ENCODE measurements around the gene REN. TPM values are rescaled to one million over a fixed set of nuclear protein-coding genes. Genes with fewer than 3 reads are reported as not detected.

The REN gene
- total and polyA plus RNA-seq, 2 of the 8 experiments (the other 6 are each of a cell fraction or from before 2014, with no cell fraction given): 0.05 TPM; not detected in 1

GRCh38 chr1:204128964-204129896 is 36.9 kb downstream of the REN start:
- Histone ChIP-seq H3K56ac (replicated peaks; ENCODE audit: insufficient read length, low read depth, low read length) (no peak overlapping the region), H2BK120ac (replicated peaks; ENCODE audit: low read depth, low read length) (no peak overlapping the region), H2BK15ac (ENCODE audit: low read length) (no peak overlapping the region), H3K27me3 (replicated peaks in 1 of 4; ENCODE audit: control insufficient read depth in 3 of 4, extremely low read depth in 1 of 4, insufficient read depth in 3 of 4, low read length in 3 of 4) (no peaks in the 10 kb centered on the region; a peak in 1 of 7 replicates), H3K36me3 (ENCODE audit: control insufficient read depth in 2 of 4, insufficient read depth in 4 of 4, low read length in 3 of 4) (peaks cover 3 to 22% (median 20%) of the 10 kb centered on the region in 4 experiments; a peak in 7 of 8 replicates), H4K5ac (ENCODE audit: insufficient read length, low read depth, low read length) (peak overlapping the region; percentile 73), H2BK20ac (ENCODE audit: low read length) (no peak overlapping the region), H3K9me3 (ENCODE audit: insufficient read depth in 2 of 2, low read depth in 1 of 2, low read length in 1 of 2) (no peaks in the 10 kb centered on the region), H3K4me2 (ENCODE audit: insufficient read depth in 1 of 2, low read depth in 2 of 2, low read length in 2 of 2) (peak overlapping the region; percentile 0 to 65; a peak in 3 of 4 replicates), H3K9ac (replicated peaks in 1 of 4; ENCODE audit: extremely low read depth in 1 of 4, low read depth in 3 of 4, low read length in 3 of 4) (0 out of 7 replicates have a peak overlapping the region, but pooled peaks of 2 of the 4 experiments have one; percentile 2 to 4), H4K91ac (replicated peaks; ENCODE audit: insufficient read length, low read length) (peak overlapping the region; percentile 18), H3K14ac (ENCODE audit: insufficient read length) (no peak overlapping the region), H3K79me2 (ENCODE audit: control insufficient read depth in 1 of 2, insufficient read depth in 2 of 2, low read length in 2 of 2) (0 out of 4 replicates have a peak, but pooled peaks cover 0 to 2% of the 10 kb centered on the region in 2 experiments), H3K4me1 (replicated peaks in 1 of 4; ENCODE audit: control insufficient read depth in 3 of 4, insufficient read depth in 4 of 4, low read length in 3 of 4) (peaks cover 4 to 24% (median 7%) of the 10 kb centered on the region in 4 experiments), H2BK5ac (ENCODE audit: low read depth, low read length) (peak overlapping the region; percentile 76; the same call in 1 of the 2 replicates), H4K20me1 (replicated peaks in 1 of 2; ENCODE audit: control insufficient read depth in 1 of 2, insufficient read depth in 2 of 2, low read length in 2 of 2) (peaks cover 2 to 10% of the 10 kb centered on the region in 2 experiments), H3K79me1 (ENCODE audit: low read depth, low read length) (no peaks in the 10 kb centered on the region), H3K27ac (ENCODE audit: low read depth, low read length) (peak overlapping the region; percentile 53; the same call in 1 of the 2 replicates), H3K4ac (replicated peaks; ENCODE audit: insufficient read length, low read depth, low read length) (peak overlapping the region; percentile 87), H3K4me3 (ENCODE audit: extremely low read depth in 1 of 4, insufficient read depth in 2 of 4, low read depth in 3 of 4, low read length in 4 of 4) (peak overlapping the region in 2 of 4 experiments; percentile 19 to 47; a peak in 3 of 8 replicates), H3K18ac (ENCODE audit: extremely low read depth, low read length) (no peak overlapping the region; the same call in 1 of the 2 replicates), H2AK5ac (ENCODE audit: low read depth, low read length) (no peak overlapping the region), H2AFZ (ENCODE audit: low read length) (no peak overlapping the region), H3K23me2 (ENCODE audit: low read depth, low read length) (no peaks in the 10 kb centered on the region), H2BK12ac (ENCODE audit: low read depth, low read length) (no peak overlapping the region; the same call in 1 of the 2 replicates), H4K8ac (ENCODE audit: extremely low read depth, insufficient read depth, low read length) (peak overlapping the region; percentile 71; the same call in 1 of the 2 replicates), H3K23ac (ENCODE audit: insufficient read length) (no peak overlapping the region)
- WGBS, 2 experiments (ENCODE audit: extremely low coverage in 1 of 2, insufficient coverage in 1 of 2, insufficient read length in 1 of 2, insufficient replicate concordance in 2 of 2, low coverage in 1 of 2, low lambda C conversion rate in 2 of 2, missing lambda C conversion rate in 1 of 2): 55% methylated on average over 22 of the region's 29 CpGs; no CpG with 5 or more reads in 1 of the 2 experiments
- FAIRE-seq: no peak
- CTCF ChIA-PET (ENCODE audit: partially characterized antibody): interaction anchor here (0.6 to 11.3 kb wide), 52 partner anchors 9 to 392 kb away, joined by 3 to 261 read pairs (median 5); partner anchors contain the start of genes ETNK2 and SOX13
- DNase-seq (ENCODE audit: low read depth in 1 of 2, low spot score in 2 of 2): peak; percentile 56 to 94
- POLR2A ChIA-PET (ENCODE audit: partially characterized antibody): interaction anchor here (0.5 to 13.3 kb wide), 22 partner anchors 8 to 324 kb away, joined by 3 to 174 read pairs (median 5); partner anchors contain the start of genes ETNK2, SNRPE and SOX13
- TF ChIP-seq EZH2 (IDR thresholded peaks at IDR 0.05; ENCODE audit: low read depth, low read length, severe bottlenecking) (no peak), CREB1 (IDR thresholded peaks at IDR 0.05) (no peak; the same call in 1 of the 2 replicates), TAF7 (optimal IDR thresholded peaks at IDR 0.05; ENCODE audit: borderline replicate concordance, low read depth, low read length) (no peak), CTBP2 (IDR thresholded peaks at IDR 0.05; ENCODE audit: borderline replicate concordance, insufficient read depth, insufficient read length, low read length) (no peak), TEAD4 (IDR thresholded peaks at IDR 0.05; ENCODE audit: low read depth, low read length) (no peak), HDAC2 (IDR thresholded peaks at IDR 0.05; ENCODE audit: borderline replicate concordance in 1 of 2, low read depth in 2 of 2, low read length in 2 of 2) (no peak), SIX5 (IDR thresholded peaks at IDR 0.05; ENCODE audit: low read depth, low read length) (no peak), ZNF274 (IDR thresholded peaks at IDR 0.05; ENCODE audit: borderline replicate concordance, extremely low read depth, low read length) (no peak), SUZ12 (IDR thresholded peaks at IDR 0.05; ENCODE audit: low read length) (no peak)
